Activated CD4-positive, CD25-positive, alpha-beta regulatory T cell treated with anti-CD3 and anti-CD28 coated beads, Interleukin-2, amount 50 U/mL, for 24 hours (primary cell): ENCODE measurements around the gene ADARB2.

Experiments used
- ATAC-seq, 2 donors: fragments of 150-1000 bp; cut with Tn5 transposase; one replicate each; pipeline ENCODE4 v1.10.0; 2021; ENCODE audit warnings: mild to moderate bottlenecking in 1 of 2, moderate library complexity in 1 of 2

ADARB2 gene

DNA sequence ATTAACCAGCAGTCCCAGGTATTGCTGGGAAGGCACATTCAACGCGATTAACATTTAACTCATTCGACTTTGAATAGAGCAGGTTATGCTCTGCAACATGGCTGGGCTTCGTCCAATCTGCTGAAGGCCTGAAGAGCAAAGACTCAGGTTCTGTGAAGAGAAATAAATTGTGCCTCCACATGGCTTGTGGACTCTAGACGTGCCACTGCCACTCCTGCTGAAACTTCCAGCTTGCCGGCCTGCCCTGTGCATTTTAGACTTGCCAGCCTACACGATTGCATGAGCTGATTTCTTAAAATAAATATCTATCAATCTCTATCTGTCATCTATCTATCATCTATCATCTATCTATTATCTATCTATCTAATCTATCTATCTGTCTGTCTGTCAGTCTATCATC, 543.2 kb downstream of the ADARB2 start:
- no peak for ATAC-seq

GRCh38 chr10:1193561-1193960, 543.8 kb downstream of the ADARB2 start:
- no peak for ATAC-seq

GRCh38 chr10:1191752-1192151, 545.6 kb downstream of the ADARB2 start:
- ATAC-seq, result no peak

GRCh38 chr10:1190791-1191490, 546.4 kb downstream of the ADARB2 start:
- ATAC-seq, result no peak

DNA sequence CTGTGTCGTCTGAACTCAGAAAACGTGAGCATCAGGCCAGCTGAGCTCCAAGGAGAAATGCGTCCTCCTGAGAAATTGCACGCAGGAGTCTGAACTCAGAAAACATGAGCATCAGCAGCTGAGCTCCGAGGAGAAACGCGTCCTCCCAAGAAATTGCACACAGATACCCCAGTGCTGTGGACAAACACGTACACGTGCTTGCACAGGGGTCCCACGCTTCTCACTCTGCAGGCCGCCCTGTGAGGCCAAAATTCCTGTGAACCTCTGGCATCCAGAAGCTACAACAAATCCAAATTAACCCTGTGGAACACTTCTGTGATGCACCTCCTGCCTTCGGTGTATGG, 547.3 kb downstream of the ADARB2 start:
- no peak for ATAC-seq

GRCh38 chr10:1189166-1190051, 547.9 kb downstream of the ADARB2 start:
- ATAC-seq, result no peak

DNA sequence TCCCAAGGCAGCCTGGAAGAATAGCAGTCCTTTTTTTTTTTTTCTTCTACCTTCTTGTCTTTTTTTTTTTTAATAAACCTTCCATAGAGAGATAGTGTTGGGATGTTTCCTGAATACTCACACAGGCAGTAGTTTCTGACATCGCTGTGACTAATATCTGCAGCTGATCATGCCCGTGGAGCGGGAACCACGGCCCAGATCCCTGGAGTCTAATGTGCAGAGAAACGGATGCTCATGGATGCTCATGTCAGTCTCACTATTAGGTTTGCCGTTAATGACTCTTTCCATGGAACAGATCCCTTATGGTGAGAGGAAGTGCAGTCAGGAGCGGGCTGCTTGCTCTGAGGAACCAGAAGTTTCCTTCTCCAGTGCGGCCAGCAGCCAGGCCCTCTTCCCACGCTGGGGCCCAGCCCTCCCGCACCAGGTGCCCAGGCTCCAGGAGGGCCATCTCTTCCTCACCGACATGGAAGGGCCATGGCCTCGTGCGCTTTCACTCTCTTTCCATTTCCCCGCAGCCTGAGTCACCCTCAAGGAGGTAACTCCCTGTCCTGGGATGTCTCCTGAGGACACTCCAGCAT, 548.7 kb downstream of the ADARB2 start:
- ATAC-seq, result no peak

- ATAC-seq, result no peak
Observed at GRCh38 chr10:1187855-1188557, 549.3 kb downstream of the ADARB2 start.

- ATAC-seq, result no peak
Observed at GRCh38 chr10:1187151-1187854, 550.0 kb downstream of the ADARB2 start.

DNA sequence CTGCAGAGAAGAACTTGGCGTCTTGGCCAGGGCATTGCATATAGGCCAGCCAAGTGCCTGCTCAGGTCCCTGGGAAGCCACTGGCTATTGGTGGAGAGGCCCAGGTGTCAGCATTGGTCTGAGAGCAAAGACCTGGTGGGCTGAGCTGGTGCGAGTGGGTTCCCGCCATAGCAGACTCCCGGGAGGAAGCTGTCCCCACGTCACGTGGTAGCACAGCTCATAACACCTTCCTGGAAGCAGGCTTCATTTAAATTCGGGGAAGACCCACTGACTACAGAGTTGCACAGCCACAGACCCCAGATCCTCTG, 550.7 kb downstream of the ADARB2 start:
- ATAC-seq, result no peak

DNA sequence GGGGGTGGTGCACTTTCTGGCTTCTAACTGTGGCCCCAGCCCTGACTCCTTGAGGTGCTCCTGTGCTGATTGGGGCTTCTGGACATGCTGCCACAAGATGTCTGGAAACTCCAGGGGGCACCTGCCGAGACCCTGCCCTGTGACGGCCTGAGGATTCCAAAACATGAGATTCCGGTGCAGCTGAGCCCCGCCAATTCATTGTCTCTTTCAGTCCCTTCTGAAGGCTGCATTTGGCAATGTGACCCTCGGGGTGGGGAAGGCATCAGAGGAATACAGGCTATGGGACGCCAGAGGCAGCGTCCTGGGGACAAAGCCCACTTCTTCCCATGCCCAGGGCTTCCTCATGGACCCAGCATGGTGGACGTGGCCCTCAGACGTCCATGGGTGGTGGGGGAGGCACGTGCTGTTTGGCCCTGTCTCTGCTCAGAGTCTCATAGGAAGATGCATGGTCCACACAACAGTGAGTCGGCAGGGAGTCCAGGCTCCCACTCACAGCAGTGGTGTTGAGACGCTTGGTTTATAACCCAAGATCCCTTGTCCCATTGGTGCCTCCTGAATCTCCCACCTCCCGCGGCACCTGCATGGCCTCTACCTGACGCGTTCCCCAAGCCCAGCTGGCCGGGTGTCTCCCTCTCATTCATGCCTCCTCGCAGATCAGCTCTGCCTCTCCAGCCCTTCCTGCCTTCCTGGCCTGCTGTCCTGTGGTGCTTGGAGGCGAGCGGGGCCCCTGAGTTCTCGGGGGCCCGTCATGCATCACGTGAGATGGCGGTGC, 551.2 kb downstream of the ADARB2 start:
- ATAC-seq, result no peak

DNA sequence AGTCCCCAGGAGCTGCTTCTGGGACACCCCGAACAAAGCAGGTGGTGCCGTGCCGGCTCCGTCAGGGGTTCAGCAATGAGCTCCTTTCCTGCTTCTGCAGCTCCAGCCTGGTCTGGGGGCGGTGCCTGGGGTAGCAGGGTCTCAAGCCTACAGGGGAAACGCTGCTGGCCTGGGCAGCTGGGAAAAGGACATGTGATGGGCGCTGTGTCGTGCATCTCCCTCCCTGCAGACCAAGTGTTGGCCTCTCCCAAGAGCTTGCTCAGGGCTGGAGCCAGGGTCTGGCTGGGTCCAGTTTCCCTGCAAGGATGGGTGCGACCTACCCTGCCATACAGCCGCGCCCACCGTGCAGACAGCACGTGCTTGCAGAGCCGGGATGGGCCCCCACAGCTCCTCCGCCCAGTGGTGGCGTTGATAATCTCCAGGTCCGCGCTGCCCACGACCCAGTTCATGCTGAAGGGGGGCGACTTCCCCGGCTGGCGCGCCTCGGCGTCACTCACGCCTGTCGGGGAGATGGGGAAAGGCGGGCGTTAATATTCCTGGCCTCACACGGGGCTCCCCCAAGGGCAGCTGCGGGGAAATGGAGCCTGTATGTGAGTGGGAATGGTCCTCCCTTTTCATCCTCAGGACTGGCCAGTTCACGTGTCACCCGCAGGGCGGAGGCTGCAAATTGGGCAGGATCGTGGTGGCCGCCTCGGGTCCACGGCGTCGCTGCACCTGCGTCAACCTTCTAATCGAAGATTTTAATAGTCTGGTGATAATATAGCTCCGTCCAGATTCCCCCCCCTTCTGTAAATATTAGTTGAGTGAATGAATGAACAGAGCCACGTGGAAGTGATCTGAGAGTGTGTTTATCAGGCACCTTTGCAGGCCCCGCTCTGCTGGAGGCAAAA, 552.5 kb downstream of the ADARB2 start:
- ATAC-seq, result no peak

DNA sequence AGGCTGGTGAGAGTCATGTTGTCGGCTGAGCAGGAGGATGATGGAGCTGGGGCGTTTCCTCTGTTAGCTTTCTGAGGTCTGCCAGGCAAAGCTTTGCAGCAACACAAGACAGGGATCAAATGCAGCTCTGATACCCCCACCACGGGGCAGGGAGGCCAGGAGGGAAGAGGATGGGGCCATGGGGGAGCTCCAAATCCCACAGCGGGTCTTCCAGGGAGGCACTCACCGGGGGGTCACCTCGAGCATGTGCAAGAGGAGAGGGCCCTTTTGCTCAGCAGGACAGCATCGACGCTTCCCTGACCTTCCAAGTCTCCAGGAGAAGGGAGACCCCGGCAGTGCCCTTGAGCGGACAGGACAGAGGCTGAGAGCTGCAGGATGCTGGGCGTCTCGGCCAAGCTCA, 553.6 kb downstream of the ADARB2 start:
- ATAC-seq, result no peak

GRCh38 chr10:1183033-1183396, 554.3 kb downstream of the ADARB2 start:
- no peak for ATAC-seq

DNA sequence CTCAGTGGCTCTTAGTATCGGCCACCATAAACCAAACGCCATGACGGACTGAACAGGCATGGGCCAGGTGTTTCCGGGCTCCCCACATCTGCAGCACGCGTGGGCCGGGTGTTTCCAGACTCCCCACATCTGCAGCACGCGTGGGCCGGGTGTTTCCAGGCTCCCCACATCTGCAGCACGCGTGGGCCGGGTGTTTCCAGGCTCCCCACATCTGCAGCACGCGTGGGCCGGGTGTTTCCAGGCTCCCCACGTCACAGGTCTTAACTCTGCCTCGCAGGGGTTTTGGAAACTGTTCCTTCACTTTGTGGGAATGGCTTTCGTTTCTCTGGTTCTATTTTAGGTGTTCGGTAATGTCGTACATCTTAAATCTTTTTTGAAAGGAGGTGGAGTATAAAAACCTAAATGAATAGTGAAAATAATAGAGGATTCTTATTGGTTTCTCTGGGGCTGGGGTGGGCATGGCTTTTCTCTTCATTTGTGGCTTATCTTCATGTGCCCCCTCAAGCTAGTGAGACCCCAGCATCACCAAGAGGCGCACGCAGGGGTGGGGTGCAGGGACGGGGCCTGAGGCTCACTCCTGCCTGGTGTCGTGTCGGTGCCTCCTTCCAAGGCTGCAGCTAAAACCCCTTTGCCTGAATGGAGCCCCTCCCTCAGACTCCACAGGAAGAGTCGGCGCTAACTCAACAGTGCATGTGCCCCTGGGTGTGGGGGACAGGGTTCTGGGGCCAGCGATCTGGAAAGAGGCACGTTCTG, 554.9 kb downstream of the ADARB2 start:
- ATAC-seq, result no peak

GRCh38 chr10:1180836-1181235, 556.5 kb downstream of the ADARB2 start:
- no peak for ATAC-seq

DNA sequence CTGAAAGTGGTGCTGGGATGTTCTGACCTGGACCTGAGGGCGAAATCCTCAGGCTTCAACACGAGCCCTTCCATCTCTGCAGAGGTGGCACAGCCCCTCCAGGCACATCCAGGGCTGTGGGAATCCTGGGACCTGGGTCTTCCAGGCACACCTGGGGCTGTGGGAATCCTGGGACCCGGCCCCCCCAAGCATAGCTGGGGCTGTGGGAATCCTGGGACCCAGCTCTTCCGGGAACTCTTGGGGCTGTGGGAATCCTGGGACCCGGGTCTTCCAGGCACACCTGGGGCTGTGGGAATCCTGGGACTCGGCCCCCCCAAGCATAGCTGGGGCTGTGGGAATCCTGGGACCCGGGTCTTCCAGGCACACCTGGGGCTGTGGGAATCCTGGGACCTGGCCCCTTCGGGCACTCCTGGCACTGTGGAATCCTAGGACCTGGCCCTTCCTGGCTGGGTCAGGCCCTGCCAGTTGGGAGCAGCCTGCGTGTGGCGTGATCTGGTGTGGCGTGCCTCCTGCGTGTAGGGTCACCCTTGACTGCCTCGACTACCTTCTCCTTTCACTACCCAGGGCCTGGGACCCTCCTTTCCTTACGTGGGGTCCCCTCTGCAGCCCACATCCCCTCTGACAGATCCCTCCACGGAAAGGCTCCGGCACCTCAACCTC, 557.1 kb downstream of the ADARB2 start:
- no peak for ATAC-seq

DNA sequence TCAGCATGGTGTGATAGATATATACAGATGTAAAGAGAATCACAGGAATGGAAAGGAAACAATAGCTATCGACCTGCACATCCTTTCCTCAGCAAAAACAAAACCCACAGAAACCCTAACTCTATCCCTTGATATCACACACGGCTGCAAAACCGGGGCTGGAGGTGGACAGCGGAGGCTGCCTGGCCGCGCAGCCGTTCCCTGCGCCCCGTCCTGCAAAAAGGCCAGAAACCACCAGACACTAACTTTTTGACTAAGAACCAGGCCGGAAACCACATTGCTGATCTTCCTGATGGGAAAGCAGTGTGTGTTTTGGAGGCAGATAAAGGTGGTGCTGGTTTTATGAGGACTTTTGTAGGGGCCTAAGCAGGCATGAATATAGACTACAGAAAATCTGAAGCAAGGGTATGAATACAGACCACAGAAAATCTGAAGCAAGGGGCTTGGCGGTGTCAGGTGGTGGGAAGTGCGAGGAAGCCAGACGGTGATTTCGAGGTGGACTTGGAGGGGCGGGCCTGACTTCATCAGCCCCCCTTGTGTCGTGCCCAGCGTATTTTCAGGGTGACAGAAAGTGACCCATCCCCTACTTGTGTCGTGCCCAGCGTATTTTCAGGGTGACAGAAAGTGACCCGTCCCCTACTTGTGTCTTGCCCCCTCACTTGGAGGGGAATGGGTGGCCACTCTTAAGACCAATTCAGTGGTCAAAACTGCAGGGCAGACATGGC, 557.8 kb downstream of the ADARB2 start:
- no peak for ATAC-seq

DNA sequence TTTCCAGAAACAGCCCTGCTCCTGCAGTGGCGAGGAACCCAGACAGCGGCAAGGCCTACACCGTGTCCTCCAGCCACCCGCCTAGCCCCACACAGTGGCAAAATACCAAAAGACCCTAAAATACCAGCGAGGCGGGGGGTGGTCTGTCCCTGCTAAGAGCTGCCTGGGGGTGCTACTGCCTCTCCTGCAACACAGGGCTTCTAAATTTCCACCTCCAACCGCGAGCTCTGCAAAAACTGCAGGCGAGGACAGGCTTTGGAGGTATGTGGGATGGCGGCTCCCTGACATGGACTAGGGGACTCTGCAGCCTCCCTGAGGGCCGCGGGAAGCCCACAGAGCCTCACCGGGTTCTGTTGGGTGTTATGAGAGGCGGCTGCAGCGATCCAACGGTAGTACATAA, 558.8 kb downstream of the ADARB2 start:
- no peak for ATAC-seq
